SKM-1 (cell line): ENCODE measurements around the gene DEFB131B.
"Not testable (repeated sequence)": the region's sequence is repeated elsewhere in the genome, so short reads cannot be mapped to it uniquely, and the experiment has no call there.

ENCODE experiments used
- DNase-seq: peaks from one replicate; lab custom pipeline; 2025; ENCODE audit not compliant: unreplicated experiment; lab: John Stamatoyannopoulos, UW

Gene DEFB131B

GRCh38 chr11:71910775-71911174 lies 32.5 kb downstream of the DEFB131B start:
- DNase-seq: not testable (repeated sequence)

- not testable (repeated sequence) for DNase-seq
Measured at GRCh38 chr11:71911321-71911985, 33.2 kb downstream of the DEFB131B start.

GRCh38 chr11:71911986-71912340 lies 33.7 kb downstream of the DEFB131B start:
- not testable (repeated sequence) for DNase-seq

- DNase-seq: no peak
Measured at GRCh38 chr11:71913756-71914526, 35.7 kb downstream of the DEFB131B start.

GRCh38 chr11:71914617-71915189 lies 36.5 kb downstream of the DEFB131B start:
- DNase-seq: no peak

- DNase-seq: no peak
Measured at GRCh38 chr11:71917646-71918140, 39.4 kb downstream of the DEFB131B start.

- peak; percentile 94 for DNase-seq
Measured at GRCh38 chr11:71927820-71928736, 49.8 kb downstream of the DEFB131B start, which contains the start of gene XNDC1N. Gene XNDC1N, minus strand, starts transcription at chr11:71928594. Its CDS starts 5,241 bp downstream, at chr11:71923353.

GRCh38 chr11:71928737-71929443 lies 50.6 kb downstream of the DEFB131B start, which contains the start of gene RNF121:
Gene RNF121, plus strand, starts transcription at chr11:71929046. Its CDS starts 16 bp downstream, at chr11:71929062.
- DNase-seq: peak; percentile 94

GRCh38 chr11:71929491-71929890 lies 51.2 kb downstream of the DEFB131B start:
- DNase-seq: no peak

GRCh38 chr11:71930556-71931244 lies 52.4 kb downstream of the DEFB131B start:
- DNase-seq: no peak

GRCh38 chr11:71931245-71931602 lies 53.0 kb downstream of the DEFB131B start:
- DNase-seq: no peak

- no peak for DNase-seq
Measured at GRCh38 chr11:71933141-71933933, 55.1 kb downstream of the DEFB131B start.
